ENCODE data around the gene MEGF11.
"Not testable (repeated sequence)": the region's sequence is repeated elsewhere in the genome, so short reads cannot be mapped to it uniquely, and the experiment has no call there.

Gene MEGF11

DNA sequence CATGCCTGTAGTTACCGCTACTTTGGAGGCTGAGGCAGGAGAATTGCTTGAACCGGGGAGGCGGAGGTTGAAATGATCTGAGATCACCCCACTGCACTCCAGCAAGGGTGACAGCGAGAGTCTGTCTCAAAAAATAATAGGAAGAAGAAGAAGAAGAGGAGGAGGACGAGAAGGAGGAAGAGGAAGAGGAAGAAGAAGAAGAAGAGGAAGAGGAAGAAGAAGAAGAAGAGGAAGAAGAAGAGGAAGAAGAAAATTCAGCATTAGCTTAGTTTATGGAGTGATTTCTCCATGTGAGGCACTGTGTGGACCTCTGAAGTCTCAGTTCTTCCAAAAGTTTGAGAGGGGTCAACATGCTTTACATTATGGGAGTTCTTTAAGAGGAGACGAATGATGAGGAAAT, 17.4 kb upstream of the MEGF11 start:
- DNase-seq, result no peak

DNA sequence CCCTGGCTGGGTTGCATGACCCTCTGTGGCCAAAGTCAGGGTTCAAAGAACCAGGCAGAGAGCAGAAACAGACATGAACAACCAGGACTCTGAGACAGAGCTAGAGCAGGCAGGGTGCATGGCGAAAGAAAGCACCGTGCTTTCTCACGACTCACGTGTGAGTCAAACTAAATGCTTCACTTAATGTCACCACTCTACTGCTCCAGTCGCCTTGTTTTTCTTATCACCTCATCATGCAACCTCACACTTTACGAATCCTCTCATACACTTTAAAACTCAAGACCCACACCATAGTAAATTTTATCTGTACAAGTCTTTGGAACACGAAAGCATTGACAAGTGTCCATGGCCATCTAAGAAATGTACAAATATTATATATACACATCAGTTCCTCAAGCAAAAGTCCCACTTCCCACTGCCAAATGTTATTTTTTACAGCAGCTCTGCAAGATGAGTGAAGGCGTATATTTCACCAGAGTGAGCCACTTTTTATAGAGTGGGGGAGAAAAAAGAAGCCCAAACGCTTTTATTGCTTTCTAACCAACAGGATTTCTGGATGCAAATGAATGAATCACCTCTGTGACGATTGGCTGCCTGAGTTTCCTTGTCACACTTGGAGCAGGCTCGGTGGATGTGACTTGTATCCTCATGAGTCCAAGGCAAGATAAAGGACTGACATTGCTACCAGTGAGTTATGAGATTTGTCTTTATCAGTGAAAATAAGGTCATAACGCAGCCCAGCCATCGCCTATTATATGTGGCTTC, 16.0 kb upstream of the MEGF11 start:
- peak; percentile 56 for DNase-seq

GRCh38 chr15:66264859-66265513, 11.4 kb upstream of the MEGF11 start:
- no peak for DNase-seq

DNA sequence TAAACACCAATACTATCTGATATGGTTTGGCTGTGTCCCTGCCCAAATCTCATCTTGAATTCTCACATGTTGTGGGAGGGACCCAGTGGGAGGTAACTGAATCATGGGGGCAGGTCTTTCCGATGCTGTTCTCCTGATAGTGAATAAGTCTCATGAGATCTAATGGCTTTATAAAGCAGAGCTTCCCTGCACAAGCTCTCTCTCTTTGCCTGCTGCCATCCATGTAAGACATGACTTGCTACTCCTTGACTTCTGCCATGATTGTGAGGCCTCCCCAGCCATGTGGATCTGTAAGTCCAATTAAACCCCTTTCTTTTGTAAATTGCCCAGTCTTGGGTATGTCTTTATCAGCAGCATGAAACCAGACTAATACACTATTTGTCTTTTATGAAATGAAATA, 9.3 kb upstream of the MEGF11 start:
- DNase-seq, result not testable (repeated sequence)

GRCh38 chr15:66261056-66261455, 7.5 kb upstream of the MEGF11 start:
- no peak for DNase-seq

GRCh38 chr15:66256692-66257091, 3.1 kb upstream of the MEGF11 start:
- no peak for DNase-seq

DNA sequence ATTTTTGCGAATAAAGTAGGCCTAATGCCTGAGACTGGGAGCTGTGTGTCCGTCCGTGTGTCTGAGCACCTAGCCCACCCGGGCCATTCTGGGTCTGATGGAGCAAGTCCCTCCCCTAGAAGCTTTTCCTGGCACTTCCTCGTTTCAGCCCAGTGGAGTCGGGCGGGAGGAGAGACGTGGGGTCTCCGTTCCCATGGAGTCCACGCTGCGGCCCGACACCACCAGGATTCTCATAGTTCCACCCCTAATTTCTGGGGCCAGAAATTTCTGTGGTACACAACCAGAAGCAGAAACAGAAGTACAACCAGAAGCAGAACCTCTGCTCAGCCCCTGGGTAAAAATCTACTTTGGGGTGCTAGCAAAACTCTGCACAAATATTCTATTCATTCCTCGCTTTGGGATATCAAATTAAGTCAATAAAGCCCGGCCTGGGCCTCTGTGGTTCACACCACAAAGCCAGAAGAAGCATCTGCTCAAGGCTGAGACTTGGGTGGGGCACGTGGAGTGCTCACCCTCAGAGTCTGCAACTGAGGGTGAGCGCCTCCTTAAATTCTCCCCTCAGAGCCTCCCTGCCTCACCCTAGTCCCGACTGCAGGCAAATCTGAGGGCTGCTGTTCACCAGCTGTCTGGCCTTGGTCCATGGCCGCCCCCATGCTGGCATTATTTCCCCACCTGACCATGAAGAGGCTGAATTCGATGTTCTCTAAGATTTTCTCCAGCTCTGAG, 1.6 kb upstream of the MEGF11 start:
- no peak for DNase-seq

GRCh38 chr15:66254089-66254950, 770 bp upstream of the MEGF11 start:
- no peak for DNase-seq

DNA sequence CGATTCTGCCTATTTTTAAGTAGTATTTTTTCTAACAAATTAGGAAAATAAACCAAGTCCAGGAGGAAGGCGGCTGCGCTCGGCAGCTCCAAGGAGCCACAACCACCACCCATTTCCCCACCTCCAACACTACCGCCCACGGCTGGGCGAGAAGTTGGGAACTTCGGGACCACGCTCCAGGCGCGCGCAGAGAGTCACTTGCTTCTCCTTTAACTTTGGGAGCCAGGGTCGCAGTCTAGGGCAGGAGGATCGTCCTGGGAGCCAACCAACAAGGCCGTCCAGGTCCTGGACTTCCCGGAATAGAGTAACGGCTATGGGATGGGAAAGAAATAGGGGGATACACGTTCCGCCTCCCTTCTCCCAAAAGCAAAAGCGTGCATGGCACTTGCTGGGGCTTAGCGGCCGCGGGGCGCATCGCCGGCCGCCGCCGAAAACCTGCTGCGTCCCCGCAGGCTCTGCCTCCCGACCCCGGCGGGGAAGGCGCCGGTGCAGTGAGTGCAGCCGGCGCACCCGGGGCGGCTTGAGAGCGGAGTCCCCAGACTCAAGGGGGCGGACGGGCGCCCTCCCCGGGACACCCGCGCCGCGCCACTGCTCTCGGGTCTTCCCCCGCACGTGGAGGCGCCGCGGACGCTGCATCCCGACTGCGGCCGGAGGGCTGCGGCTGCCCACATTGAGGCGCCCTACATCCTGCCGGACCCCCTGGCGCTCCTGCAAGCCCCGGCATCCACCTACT, 699 bp downstream of the MEGF11 start:
- DNase-seq, result no peak

- peak; percentile 14 for DNase-seq
Measured at GRCh38 chr15:66251790-66252684, 1.5 kb downstream of the MEGF11 start.

- no peak for DNase-seq
Measured at GRCh38 chr15:66251065-66251789, 2.3 kb downstream of the MEGF11 start.

GRCh38 chr15:66249605-66250174, 3.9 kb downstream of the MEGF11 start:
- DNase-seq, result no peak

GRCh38 chr15:66246937-66247336, 6.6 kb downstream of the MEGF11 start:
- no peak for DNase-seq

- not testable (repeated sequence) for DNase-seq
Measured at GRCh38 chr15:66245832-66246231, 7.7 kb downstream of the MEGF11 start.

- DNase-seq, result no peak
Measured at GRCh38 chr15:66241908-66242285, 11.7 kb downstream of the MEGF11 start.

DNA sequence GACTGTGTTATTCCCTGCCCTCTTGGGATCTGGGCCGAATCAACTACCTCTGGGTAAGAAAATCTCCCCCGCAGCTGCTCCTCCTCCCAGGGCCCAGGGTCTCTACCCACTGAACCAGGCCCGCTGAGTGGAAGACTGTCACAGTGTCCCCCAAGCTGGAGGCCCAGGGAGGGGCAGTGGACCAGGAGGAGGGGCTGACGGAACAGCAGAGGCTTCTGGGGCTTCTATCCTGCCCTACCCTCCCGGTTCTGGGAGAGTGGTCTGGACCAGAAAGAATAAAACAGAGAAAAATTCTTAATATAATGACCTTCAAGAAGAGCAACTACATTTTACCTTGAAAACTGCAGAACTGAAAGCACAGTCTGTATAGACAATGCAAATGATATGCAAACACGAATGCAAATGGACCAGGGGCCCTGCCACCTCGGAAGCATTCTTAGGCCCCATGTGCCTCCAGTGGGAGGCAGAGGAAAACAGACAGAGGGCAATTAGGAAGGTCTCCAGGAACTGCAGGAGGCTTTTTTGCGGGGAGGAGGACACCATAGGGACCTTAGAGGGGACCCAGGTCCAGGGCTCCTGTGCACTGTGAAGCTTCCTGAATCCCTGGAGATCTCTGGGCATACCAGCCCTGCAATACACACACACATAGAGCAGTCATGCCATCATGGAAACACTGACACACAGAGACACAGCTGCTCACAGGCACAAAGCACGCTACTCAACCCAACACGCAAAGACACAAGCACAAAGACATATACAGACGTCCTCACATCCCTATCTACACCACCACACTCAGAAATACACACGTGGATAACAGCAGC, 12.3 kb downstream of the MEGF11 start:
- no peak for DNase-seq

- DNase-seq, result no peak
Measured at GRCh38 chr15:66240240-66240794, 13.2 kb downstream of the MEGF11 start.

GRCh38 chr15:66239514-66239913, 14.0 kb downstream of the MEGF11 start:
- DNase-seq, result no peak

DNA sequence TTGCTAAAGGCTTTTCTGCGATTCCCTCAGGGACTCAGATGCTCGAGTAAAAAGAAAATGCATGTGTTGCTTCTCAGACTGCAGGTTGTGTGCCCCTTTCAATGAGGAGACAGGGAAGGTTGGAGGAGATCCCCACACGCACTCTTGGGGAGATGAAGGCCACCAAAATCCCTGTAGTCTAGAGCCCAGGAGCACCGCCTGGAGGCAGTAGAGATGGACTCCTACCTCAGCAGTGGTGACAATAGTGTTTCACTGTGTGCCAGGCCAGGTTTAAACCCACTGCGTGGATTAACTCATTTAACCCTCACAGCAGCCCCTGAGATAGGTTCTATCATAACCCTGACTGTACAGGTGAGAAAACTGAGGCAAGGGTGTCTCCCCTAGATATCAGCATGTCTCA, 15.2 kb downstream of the MEGF11 start:
- no peak for DNase-seq

All from NCI-H510A treated with DMSO at 0.1 percent for 48 hours (cell line).